Trophoblast cell (in vitro differentiated cells and primary cell): ENCODE results near the gene AGFG2.

Experiments used
- DNase-seq, 2 donors: peaks; one replicate each; pipeline ENCODE4 v3.0.0-alpha.2; 2016
- H2AFZ ChIP-seq: 2 replicates; pipeline ENCODE4 v1.6.1; 2013; ENCODE audit warnings: low read length, moderate library complexity, mild to moderate bottlenecking; ENCODE audit not compliant: insufficient read depth, poor library complexity
- H2AK5ac ChIP-seq: 2 replicates; pipeline ENCODE4 v1.6.1; 2013; ENCODE audit warnings: mild to moderate bottlenecking, low read length
- H2BK120ac ChIP-seq: 2 replicates; pipeline ENCODE4 v1.6.1; 2013; ENCODE audit warnings: low read length, mild to moderate bottlenecking, moderate library complexity; ENCODE audit not compliant: insufficient read depth, poor library complexity
- H2BK12ac ChIP-seq: 2 replicates; pipeline ENCODE4 v1.6.1; 2013; ENCODE audit warnings: mild to moderate bottlenecking, low read length, moderate library complexity
- H2BK5ac ChIP-seq: 2 replicates; pipeline ENCODE4 v1.6.1; 2013; ENCODE audit warnings: low read length, low read depth, moderate library complexity, mild to moderate bottlenecking; ENCODE audit not compliant: poor library complexity
- H3K14ac ChIP-seq: 2 replicates; pipeline ENCODE4 v1.6.1; 2013; ENCODE audit warnings: mild to moderate bottlenecking, low read length
- H3K18ac ChIP-seq: 2 replicates; pipeline ENCODE4 v1.6.1; 2013; ENCODE audit warnings: mild to moderate bottlenecking, low read length
- H3K23ac ChIP-seq: 2 replicates; pipeline ENCODE4 v1.6.1; 2013; ENCODE audit warnings: low read length
- H3K27ac ChIP-seq: 2 replicates; pipeline ENCODE4 v1.5.1; 2013; ENCODE audit warnings: low read depth, mild to moderate bottlenecking, inconsistent platforms, low read length, moderate library complexity
- H3K27me3 ChIP-seq: 2 replicates; pipeline ENCODE4 v1.6.1; 2013; ENCODE audit warnings: inconsistent platforms, mild to moderate bottlenecking, low read length, moderate library complexity; ENCODE audit not compliant: insufficient read depth
- H3K36me3 ChIP-seq, 2 experiments: 1 replicate in 1 of 2; 2 replicates in 1 of 2; pipeline ENCODE4 v1.6.1; 2013; ENCODE audit warnings: low read length in 2 of 2, mild to moderate bottlenecking in 2 of 2, moderate library complexity in 1 of 2; ENCODE audit not compliant: insufficient read depth in 2 of 2, control insufficient read depth in 1 of 2
- H3K4ac ChIP-seq: 2 replicates; pipeline ENCODE4 v1.6.1; 2013; ENCODE audit warnings: low read depth, mild to moderate bottlenecking, low read length, moderate library complexity
- H3K4me1 ChIP-seq, 2 experiments: 1 replicate in 1 of 2; 2 replicates in 1 of 2; pipeline ENCODE4 v1.6.1; 2013; ENCODE audit warnings: low read length in 2 of 2, mild to moderate bottlenecking in 2 of 2, moderate library complexity in 1 of 2; ENCODE audit not compliant: insufficient read depth in 2 of 2, control insufficient read depth in 1 of 2
- H3K4me2 ChIP-seq: 2 replicates; pipeline ENCODE4 v1.6.1; 2013; ENCODE audit warnings: inconsistent platforms, mild to moderate bottlenecking, low read length, moderate library complexity
- H3K4me3 ChIP-seq: 2 replicates; pipeline ENCODE4 v1.5.1; 2013; ENCODE audit warnings: mild to moderate bottlenecking, low read depth, low read length, inconsistent platforms
- H3K79me1 ChIP-seq: one replicate; pipeline ENCODE4 v1.6.1; 2013; ENCODE audit warnings: low read length
- H3K79me2 ChIP-seq: 2 replicates; pipeline ENCODE4 v1.6.1; 2013; ENCODE audit warnings: low read length, mild to moderate bottlenecking; ENCODE audit not compliant: control insufficient read depth, insufficient read depth, poor library complexity
- H3K9ac ChIP-seq: 2 replicates; pipeline ENCODE4 v1.6.1; 2013; ENCODE audit warnings: mild to moderate bottlenecking, low read length
- H3K9me3 ChIP-seq: 2 replicates; pipeline ENCODE4 v1.6.1; 2013; ENCODE audit warnings: low read depth, mild to moderate bottlenecking, control low read depth, inconsistent platforms, low read length; ENCODE audit not compliant: insufficient read depth
- H4K12ac ChIP-seq: 2 replicates; pipeline ENCODE4 v1.6.1; 2013; ENCODE audit warnings: low read depth, mild to moderate bottlenecking, low read length, moderate library complexity
- H4K8ac ChIP-seq: 2 replicates; pipeline ENCODE4 v1.6.1; 2013; ENCODE audit warnings: low read depth, mild to moderate bottlenecking, low read length, moderate library complexity
- H4K91ac ChIP-seq: one replicate; pipeline ENCODE4 v1.6.1; 2013; ENCODE audit warnings: low read depth, mild to moderate bottlenecking, low read length, moderate library complexity
- WGBS: extraction: QIAGEN DNeasy Blood & Tissue Kit; methylation state at CpG from one replicate; pipeline ENCODE4 v1.1.7; 2013; ENCODE audit warnings: missing lambda C conversion rate; ENCODE audit not compliant: insufficient read length, insufficient coverage; ENCODE audit errors: extremely low coverage; 5-methylcytosine and 5-hydroxymethylcytosine counted together

Gene AGFG2

GRCh38 chr7:100577507-100577906 is 38.5 kb downstream of the AGFG2 start:
- no peak overlapping the region for H2AFZ ChIP-seq
- WGBS = no CpG with 5 or more reads among the region's 14 CpGs
- no peak overlapping the region for H3K27ac ChIP-seq

DNA sequence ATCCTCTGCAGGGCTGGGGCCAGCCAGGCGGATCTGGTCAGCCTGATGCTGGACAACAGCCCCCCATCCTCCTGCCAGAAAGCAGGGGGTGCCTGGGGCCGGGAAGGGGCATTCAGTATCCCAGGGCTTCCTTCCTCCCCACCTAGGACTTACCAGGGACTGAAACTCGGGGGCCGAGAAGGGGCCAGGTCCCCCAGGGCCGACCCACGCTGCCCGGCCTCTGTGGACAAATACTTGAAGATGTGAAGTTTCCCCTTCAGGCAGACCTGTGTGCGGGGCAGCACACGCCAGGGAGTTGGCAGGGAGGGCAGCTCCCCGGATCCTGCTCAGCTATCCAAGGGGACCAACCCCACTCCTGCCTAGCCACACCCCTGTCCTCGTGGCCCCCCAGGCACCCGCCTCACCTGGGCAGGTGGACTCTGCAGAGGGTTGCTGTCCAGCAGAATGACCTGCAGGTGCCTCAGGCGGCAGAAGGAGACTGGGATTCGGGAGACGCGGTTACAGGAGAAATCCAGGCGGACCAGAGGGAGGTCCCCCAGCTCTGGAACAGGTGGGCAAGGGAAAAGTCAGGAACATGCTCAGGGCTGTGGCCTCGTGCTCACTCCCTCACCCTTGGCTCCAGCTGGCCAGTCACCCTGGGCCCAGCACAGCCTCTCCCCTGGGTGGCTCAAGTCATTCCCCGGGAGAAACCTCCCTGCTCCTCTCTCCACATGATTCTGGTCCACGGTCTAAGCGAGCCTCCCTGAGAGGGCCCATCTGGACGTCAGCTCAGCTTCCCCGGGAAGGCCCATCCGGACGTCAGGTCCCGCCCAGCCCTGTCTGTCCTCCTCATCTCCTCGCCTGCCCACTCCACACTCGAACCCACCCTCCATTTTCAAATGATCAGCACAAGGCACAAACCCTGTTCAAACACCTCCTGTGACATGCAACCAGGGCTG is 39.5 kb downstream of the AGFG2 start:
- Histone ChIP-seq H4K8ac (no peak overlapping the region), H4K12ac (no peak overlapping the region), H2BK120ac (no peak overlapping the region), H3K79me2 (no peaks in the 10 kb centered on the region), H3K4ac (no peak overlapping the region), H3K36me3 (peaks cover 81 to 89% of the 10 kb centered on the region in 2 experiments), H3K14ac (no peak overlapping the region), H3K4me3 (no peak overlapping the region), H3K9me3 (peaks cover 3% of the 10 kb centered on the region), H3K27ac (no peak overlapping the region), H3K4me2 (no peak overlapping the region), H2BK5ac (no peak overlapping the region), H2AK5ac (no peak overlapping the region), H4K91ac (no peak overlapping the region), H3K79me1 (no peaks in the 10 kb centered on the region), H2BK12ac (no peak overlapping the region), H2AFZ (no peak overlapping the region), H3K4me1 (peaks cover 3 to 5% of the 10 kb centered on the region in 2 experiments), H3K9ac (no peak overlapping the region), H3K23ac (no peak overlapping the region), H3K27me3 (no peaks in the 10 kb centered on the region), H3K18ac (no peak overlapping the region)
- no CpG with 5 or more reads among the region's 28 CpGs for WGBS
- no peak for DNase-seq

More at GRCh38 chr7:100577507-100577906, 38.5 kb downstream of the AGFG2 start:
- H3K79me2 ChIP-seq = no peaks in the 10 kb centered on the region
- H4K91ac ChIP-seq = no peak overlapping the region
- no peak overlapping the region for H4K12ac ChIP-seq
- peaks cover 3% of the 10 kb centered on the region in 2 experiments for H3K4me1 ChIP-seq
- H3K9me3 ChIP-seq = peaks cover 3% of the 10 kb centered on the region
- H3K4me2 ChIP-seq = no peak overlapping the region
- H3K27me3 ChIP-seq = no peaks in the 10 kb centered on the region
- no peak for DNase-seq
- no peak overlapping the region for H2BK5ac ChIP-seq
- H3K79me1 ChIP-seq = no peaks in the 10 kb centered on the region
- no peak overlapping the region for H2BK12ac ChIP-seq
- no peak overlapping the region for H3K23ac ChIP-seq
- no peak overlapping the region for H4K8ac ChIP-seq
- no peak overlapping the region for H3K14ac ChIP-seq
- peaks cover 82 to 87% of the 10 kb centered on the region in 2 experiments for H3K36me3 ChIP-seq
- H2BK120ac ChIP-seq = no peak overlapping the region
- H3K4me3 ChIP-seq = no peak overlapping the region
- no peak overlapping the region for H3K18ac ChIP-seq
- no peak overlapping the region for H3K4ac ChIP-seq
- no peak overlapping the region for H2AK5ac ChIP-seq
- H3K9ac ChIP-seq = no peak overlapping the region

- no peak overlapping the region for H4K91ac ChIP-seq
- H3K18ac ChIP-seq = no peak overlapping the region
- DNase-seq = no peak
- H3K9me3 ChIP-seq = peaks cover 3% of the 10 kb centered on the region
- H3K79me2 ChIP-seq = peaks cover 3% of the 10 kb centered on the region
- H3K4ac ChIP-seq = no peak overlapping the region
- peaks cover 65 to 71% of the 10 kb centered on the region in 2 experiments for H3K36me3 ChIP-seq
- no peak overlapping the region for H2AK5ac ChIP-seq
- H3K14ac ChIP-seq = no peak overlapping the region
- H3K4me3 ChIP-seq = peak overlapping the region; percentile 27
- H2BK5ac ChIP-seq = no peak overlapping the region
- no peaks in the 10 kb centered on the region for H3K27me3 ChIP-seq
- H3K79me1 ChIP-seq = peaks cover 10% of the 10 kb centered on the region
- H2BK12ac ChIP-seq = no peak overlapping the region
- WGBS = 100% methylated on average over 2 of the region's 11 CpGs
- no peak overlapping the region for H2AFZ ChIP-seq
- H3K23ac ChIP-seq = no peak overlapping the region
- no peak overlapping the region for H3K9ac ChIP-seq
- H4K8ac ChIP-seq = no peak overlapping the region
- H3K27ac ChIP-seq = no peak overlapping the region
- no peak overlapping the region for H4K12ac ChIP-seq
- H3K4me1 ChIP-seq = peaks cover 12 to 19% of the 10 kb centered on the region in 2 experiments
- H3K4me2 ChIP-seq = no peak overlapping the region
- H2BK120ac ChIP-seq = no peak overlapping the region
These were observed 41.7 kb downstream of the AGFG2 start for GRCh38 chr7:100580466-100581283.

DNA sequence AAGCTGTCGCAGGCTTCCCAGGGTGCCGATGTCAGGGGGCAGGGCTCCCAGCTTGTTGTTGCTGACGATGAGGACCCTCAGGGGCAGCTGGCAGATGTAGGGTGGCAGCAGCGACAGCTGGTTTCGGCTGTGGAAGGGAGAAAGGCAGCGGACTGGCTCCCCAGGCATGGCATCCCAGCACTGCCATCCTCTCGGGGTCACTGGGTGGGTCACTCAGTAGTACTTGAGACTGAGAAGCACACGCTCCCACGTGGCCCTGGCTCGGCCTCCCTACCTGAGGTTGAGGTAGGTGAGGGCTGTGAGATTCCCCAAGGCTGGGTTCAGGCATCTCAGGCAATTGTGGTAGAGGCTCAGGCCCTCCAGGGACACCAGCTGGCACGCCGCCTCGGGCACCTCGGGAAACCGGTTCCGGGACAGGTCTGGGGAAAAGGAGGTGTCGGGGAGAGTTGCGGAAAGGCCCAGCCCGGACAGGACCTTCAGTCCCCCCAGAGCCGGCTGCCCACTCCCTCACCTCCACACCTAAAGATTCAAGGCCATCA is 43.1 kb downstream of the AGFG2 start:
- Histone ChIP-seq H3K9ac (no peak overlapping the region), H3K23ac (no peak overlapping the region), H2BK12ac (no peak overlapping the region), H2AFZ (no peak overlapping the region), H4K91ac (no peak overlapping the region), H4K12ac (peak overlapping the region; percentile 8), H3K4ac (no peak overlapping the region), H3K14ac (no peak overlapping the region), H3K4me1 (peaks cover 12 to 21% of the 10 kb centered on the region in 2 experiments), H4K8ac (no peak overlapping the region), H2BK5ac (no peak overlapping the region), H3K18ac (no peak overlapping the region), H2AK5ac (no peak overlapping the region), H3K36me3 (peaks cover 51 to 56% of the 10 kb centered on the region in 2 experiments), H2BK120ac (no peak overlapping the region), H3K79me2 (peaks cover 6% of the 10 kb centered on the region), H3K9me3 (peaks cover 3% of the 10 kb centered on the region), H3K27ac (no peak overlapping the region), H3K4me2 (no peak overlapping the region), H3K79me1 (peaks cover 17% of the 10 kb centered on the region), H3K4me3 (no peak overlapping the region), H3K27me3 (no peaks in the 10 kb centered on the region)
- no CpG with 5 or more reads among the region's 20 CpGs for WGBS
- DNase-seq = peak in 1 of 2 donors; percentile 48
